GOT3 (cell line): Measurements from ENCODE around the gene TMBIM6.
"Not testable (repeated sequence)": the region's sequence is repeated elsewhere in the genome, so short reads cannot be mapped to it uniquely, and the experiment has no call there.

Source experiments
- DNase-seq: peaks from one replicate; lab custom pipeline; 2025; ENCODE audit warnings: mixed read lengths; lab: John Stamatoyannopoulos, UW

TMBIM6 gene

GRCh38 chr12:49730050-49730449, 11.3 kb upstream of the TMBIM6 start:
- DNase-seq = no peak

- DNase-seq = no peak
Measured at GRCh38 chr12:49730568-49731101, 10.7 kb upstream of the TMBIM6 start.

- no peak for DNase-seq
Measured at GRCh38 chr12:49733219-49734017, 7.9 kb upstream of the TMBIM6 start.

- not testable (repeated sequence) for DNase-seq
Measured at GRCh38 chr12:49734900-49735299, 6.5 kb upstream of the TMBIM6 start.

GRCh38 chr12:49738721-49739120, 2.6 kb upstream of the TMBIM6 start:
- DNase-seq = not testable (repeated sequence)

GRCh38 chr12:49740277-49740676, 1.1 kb upstream of the TMBIM6 start:
- not testable (repeated sequence) for DNase-seq

GRCh38 chr12:49741882-49742620, 694 bp downstream of the TMBIM6 start:
- DNase-seq = peak; percentile 58

- no peak for DNase-seq
Measured at GRCh38 chr12:49744363-49744885, 3.1 kb downstream of the TMBIM6 start.

GRCh38 chr12:49748306-49748705, 6.9 kb downstream of the TMBIM6 start:
- DNase-seq = no peak

GRCh38 chr12:49748800-49749199, 7.4 kb downstream of the TMBIM6 start:
- DNase-seq = no peak

- no peak for DNase-seq
Measured at GRCh38 chr12:49750027-49750995, 9.0 kb downstream of the TMBIM6 start.

- DNase-seq = no peak
Measured at GRCh38 chr12:49750996-49751393, 9.6 kb downstream of the TMBIM6 start.

GRCh38 chr12:49761677-49762467, 20.5 kb downstream of the TMBIM6 start:
- DNase-seq = no peak

- DNase-seq = no peak
Measured at GRCh38 chr12:49762468-49762847, 21.1 kb downstream of the TMBIM6 start.

- DNase-seq = no peak
Measured at GRCh38 chr12:49763006-49763591, 21.7 kb downstream of the TMBIM6 start.

GRCh38 chr12:49764126-49764525, 22.8 kb downstream of the TMBIM6 start:
- DNase-seq = no peak

- no peak for DNase-seq
Measured at GRCh38 chr12:49766115-49766455, 24.7 kb downstream of the TMBIM6 start.

GRCh38 chr12:49767333-49767732, 26.0 kb downstream of the TMBIM6 start:
- no peak for DNase-seq

- not testable (repeated sequence) for DNase-seq
Measured at GRCh38 chr12:49773102-49773501, 31.7 kb downstream of the TMBIM6 start.

GRCh38 chr12:49776413-49776812, 35.1 kb downstream of the TMBIM6 start:
- peak; percentile 35 for DNase-seq
